Neural crest cell (in vitro differentiated cells): Measurements from ENCODE around the gene COL19A1. TPM values are rescaled to one million over a fixed set of nuclear protein-coding genes. Genes with fewer than 3 reads are reported as not detected.

ENCODE experiments used
- total RNA-seq: library from RNA; stranded (reverse); gene quantifications from 2 replicates; pipeline ENCODE4 v1.2.1, GENCODE V29; 2021

COL19A1 gene
- total RNA-seq, 1 donor from 2014 or later: 0.09 TPM

Other genes with a start within 250 kb of the COL19A1 start
- 17.2 and 17.7 TPM in 2 replicates for gene LMBRD1, start 69.5 kb upstream of the COL19A1 start, total RNA-seq